ENCODE measurements around the gene FIG4.

GRCh38 chr6:109653264-109653663 lies 37.8 kb upstream of the FIG4 start:
- TF ChIP-seq CTCF (IDR thresholded peaks at IDR 0.05) (no peak), POLR2A (IDR thresholded peaks at IDR 0.05) (no peak)
